CD4-positive, alpha-beta T cell treated with Interleukin-6 for 4 hours (primary cell): ENCODE data around the gene XPO4.
"Not testable (repeated sequence)": the region's sequence is repeated elsewhere in the genome, so short reads cannot be mapped to it uniquely, and the experiment has no call there.

ENCODE experiments used
- DNase-seq: peaks from one replicate; pipeline ENCODE4 v3.0.0-alpha.2; 2020; ENCODE audit warnings: mixed read lengths

Gene XPO4

GRCh38 chr13:20902438-20903163 is at the start of gene XPO4:
XPO4 (minus strand) TSS chr13:20902746; CDS start chr13:20902738, 8 bp downstream.
- peak; percentile 78 for DNase-seq

- not testable (repeated sequence) for DNase-seq
Measured at GRCh38 chr13:20948001-20948400, 45.5 kb upstream of the XPO4 start.

DNA sequence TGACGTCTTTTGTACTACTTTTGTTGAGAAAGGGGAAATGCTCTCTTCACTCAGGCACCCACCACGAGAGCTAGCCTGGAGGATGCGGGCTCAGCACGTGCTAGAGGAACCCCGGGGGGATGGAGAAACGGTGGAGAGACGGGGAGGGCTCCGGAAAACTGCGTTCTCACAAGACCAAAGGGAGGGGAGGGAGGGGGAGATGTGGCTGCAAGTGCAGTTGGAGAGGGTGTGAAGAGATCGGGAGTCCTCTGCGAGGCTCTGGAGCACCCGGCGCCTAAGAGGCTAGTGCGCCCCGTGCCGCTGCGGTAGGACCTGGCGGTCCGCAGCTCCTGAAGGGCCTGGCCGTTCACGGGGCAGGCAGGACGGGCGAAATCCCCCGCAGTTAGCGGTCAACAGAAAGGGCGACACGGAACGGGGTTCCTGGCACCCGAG is 43.4 kb upstream of the XPO4 start:
- DNase-seq = no peak

- no peak for DNase-seq
Measured at GRCh38 chr13:20942938-20943559, 40.5 kb upstream of the XPO4 start.

GRCh38 chr13:20940511-20940910 is 38.0 kb upstream of the XPO4 start:
- not testable (repeated sequence) for DNase-seq

GRCh38 chr13:20940083-20940482 is 37.5 kb upstream of the XPO4 start:
- DNase-seq = no peak

DNA sequence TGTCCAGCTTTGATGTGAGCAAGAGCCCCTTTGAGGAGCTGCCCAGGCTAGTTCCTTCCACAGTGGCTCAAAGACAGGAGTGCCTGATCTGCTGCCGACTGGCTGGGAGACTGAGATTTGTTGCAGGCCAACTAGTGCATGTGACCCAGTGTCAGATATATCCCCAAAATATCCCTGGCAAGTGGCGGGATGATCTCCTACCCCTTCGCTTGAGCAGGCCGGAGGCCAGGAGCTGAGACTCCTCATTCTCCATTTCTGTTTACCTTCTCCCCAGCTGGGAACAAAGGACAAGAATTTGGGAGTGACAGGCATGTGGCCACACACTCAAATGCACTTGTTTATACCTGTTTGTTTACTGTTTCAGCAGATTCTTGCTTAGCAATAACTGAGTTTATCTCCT is 37.1 kb upstream of the XPO4 start:
- no peak for DNase-seq

DNA sequence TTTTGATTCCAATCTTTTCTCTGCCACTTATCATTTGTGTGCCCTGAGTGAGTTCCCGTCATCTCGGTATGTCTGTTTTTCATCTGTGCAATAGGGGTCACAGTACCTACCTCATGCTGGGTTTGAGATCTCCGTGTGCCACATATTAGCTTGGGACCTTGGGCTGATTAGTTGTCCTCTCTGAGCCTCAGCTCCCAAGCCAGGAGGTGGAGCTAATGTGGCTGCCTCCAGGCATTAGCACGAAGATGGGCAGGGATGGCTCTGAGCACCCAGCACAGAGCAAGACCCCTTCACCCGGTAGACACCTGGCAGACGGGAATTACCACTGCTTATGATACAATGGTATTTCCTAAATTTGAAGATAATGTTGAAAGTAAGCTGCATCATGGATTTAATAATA is 35.8 kb upstream of the XPO4 start:
- DNase-seq = no peak

GRCh38 chr13:20927596-20928257 is 25.2 kb upstream of the XPO4 start:
- DNase-seq = no peak

DNA sequence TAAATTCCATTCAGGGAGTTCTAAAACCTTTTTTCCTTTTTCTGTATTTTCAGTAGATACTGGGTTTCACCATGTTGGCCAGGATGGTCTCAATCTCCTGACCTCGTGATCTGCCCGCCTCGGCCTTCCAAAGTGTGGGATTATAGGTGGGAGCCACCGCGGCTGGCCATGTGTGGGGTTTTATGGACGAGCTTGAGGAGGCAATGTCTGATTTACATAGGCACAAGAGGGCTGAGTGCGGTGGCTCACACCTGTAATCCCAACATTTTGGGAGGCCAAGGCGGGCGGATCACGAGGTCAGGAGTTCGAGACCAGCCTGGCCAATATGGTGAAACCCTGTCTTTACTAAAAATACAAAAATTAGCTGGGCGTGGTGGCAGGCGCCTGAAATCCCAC is 22.8 kb upstream of the XPO4 start:
- not testable (repeated sequence) for DNase-seq

GRCh38 chr13:20924758-20925394 is 22.3 kb upstream of the XPO4 start:
- peak; percentile 79 for DNase-seq

DNA sequence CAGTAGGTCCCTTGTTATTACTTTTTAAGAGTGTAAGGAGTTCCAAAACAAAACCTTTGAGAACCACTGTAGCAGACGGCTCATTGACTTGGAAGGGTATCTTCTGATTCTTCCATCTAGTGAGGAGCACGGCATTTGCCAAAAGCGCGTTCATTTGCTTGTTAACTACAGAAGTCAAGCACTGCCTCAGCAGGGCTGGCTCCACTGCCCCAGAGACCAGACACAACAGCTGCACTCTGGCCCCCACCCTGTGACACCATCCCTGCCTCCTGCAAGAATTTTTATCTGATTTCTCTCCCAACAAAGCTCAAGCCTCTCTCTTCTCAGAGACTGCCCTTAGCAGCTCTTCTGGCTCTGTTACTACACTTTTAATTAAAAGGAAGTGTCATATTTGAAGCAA is 20.7 kb upstream of the XPO4 start:
- DNase-seq = no peak

- DNase-seq = no peak
Measured at GRCh38 chr13:20921572-20921971, 19.0 kb upstream of the XPO4 start.

- DNase-seq = not testable (repeated sequence)
Measured at GRCh38 chr13:20915676-20916075, 13.1 kb upstream of the XPO4 start.

DNA sequence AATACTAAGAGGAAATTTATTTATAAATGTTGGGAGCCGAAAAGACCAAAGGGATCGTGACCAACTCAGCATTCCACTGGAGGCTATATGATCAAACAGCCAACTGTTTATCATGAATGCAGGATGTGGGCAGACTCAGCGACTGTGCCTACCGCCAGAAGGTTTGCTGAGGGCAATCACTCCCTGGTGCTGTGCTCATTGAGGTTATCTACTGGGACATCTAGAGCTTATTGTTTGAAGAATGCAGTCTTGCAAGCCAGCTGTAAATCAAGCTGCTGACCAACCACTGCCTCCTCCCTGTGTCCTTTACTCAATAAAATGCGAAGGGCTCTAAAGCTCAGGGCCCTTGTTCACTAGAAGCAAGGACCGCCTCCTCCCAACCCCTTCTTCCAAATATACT is 8.5 kb upstream of the XPO4 start:
- no peak for DNase-seq

DNA sequence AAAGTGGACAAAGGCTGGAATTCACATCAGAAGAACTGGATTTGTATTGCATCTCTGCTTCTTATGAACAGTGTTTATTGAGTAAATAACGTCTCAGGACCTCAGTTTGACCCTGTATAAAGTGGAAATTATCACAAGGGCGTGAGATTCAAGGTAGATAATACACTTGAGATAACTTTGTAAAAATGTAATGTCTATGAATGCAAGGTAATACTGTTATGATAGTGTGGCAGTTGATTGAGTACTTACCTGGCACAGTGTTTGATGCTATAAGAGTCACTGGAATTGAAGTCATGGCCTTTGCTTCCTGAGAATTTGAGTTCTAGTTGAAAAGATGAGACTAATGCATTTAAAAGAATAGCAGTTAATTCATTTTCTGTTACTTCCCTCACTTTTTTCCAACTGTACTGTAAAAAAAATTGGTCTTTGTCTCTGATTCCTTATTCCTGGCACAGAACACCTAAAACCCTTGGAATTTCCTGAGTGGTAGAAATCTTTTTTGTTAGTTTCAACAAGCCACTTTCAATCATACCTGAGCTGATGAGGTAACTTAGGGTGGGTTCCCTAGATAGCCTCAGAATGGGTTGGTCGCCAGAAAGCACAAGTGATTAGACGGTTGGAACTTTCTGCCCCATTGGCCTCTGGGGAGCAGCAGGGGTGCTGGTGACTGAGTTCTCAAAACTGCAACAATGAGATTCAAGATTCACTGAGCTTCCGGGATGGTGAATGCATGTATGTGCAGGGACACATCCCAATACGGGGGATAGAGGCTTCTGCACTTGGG is 6.4 kb upstream of the XPO4 start:
- DNase-seq = no peak

DNA sequence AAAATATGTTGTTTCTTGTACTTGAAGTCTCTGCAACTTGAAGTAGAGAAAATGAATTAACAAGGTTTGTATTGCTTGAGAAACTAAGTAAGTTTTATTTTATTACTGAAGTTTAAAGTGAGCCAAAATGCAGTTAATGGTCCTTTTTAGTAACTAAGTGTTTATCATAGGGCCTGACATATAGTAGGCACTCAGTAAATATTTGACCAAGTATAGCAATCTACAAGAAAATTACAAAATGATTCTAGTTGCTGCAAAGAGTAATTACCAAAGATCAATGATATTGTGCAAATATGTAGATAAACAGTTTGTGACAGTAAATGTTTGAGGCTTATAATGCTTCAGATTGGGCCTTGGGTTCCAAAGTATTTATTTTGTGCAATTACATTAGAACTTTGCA is 2.4 kb upstream of the XPO4 start:
- no peak for DNase-seq

GRCh38 chr13:20903164-20903475 is 574 bp upstream of the XPO4 start:
- no peak for DNase-seq

- peak; percentile 19 for DNase-seq
Measured at GRCh38 chr13:20901668-20902437, 693 bp downstream of the XPO4 start.

GRCh38 chr13:20894245-20894644 is 8.3 kb downstream of the XPO4 start:
- DNase-seq = no peak

DNA sequence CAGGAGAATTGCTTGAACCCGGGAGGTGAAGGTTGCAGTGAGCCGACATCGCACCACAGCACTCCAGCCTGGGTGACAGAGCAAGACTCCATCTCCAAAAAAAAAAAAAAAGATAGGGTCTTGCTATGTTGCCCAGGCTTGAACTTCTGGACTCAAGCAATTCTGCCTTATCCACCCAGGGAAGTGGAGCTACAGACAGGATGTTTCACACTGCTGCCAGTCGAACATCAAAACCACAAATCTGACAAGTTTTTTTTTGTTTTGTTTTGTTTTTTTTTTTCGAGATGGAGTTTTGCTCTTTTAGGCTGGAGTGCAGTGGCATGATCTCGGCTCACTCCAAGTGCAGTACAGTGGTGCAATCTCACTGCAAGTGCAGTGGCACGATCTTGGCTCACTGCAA is 10.8 kb downstream of the XPO4 start:
- DNase-seq = peak; percentile 13

DNA sequence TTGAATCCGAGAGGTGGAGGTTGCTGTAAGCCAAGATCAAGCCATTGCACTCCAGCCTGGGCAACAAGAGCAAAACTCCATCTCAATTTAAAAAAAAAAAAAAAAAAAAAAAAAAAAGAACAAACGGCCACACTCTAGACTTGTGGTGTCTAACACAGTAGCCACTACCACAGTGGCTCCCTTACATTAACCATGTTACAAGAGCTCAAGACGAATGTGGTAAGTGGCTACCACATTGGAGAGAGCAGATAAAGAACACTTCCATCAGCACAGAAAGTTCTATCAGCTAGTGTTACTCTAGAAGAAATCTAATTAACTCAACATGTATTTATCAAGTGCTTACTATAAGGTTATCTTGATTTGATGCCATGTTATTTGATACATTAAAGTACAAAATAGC is 11.5 kb downstream of the XPO4 start:
- DNase-seq = no peak
